ENCODE data around the gene GLB1L3. TPM values are rescaled to one million over a fixed set of nuclear protein-coding genes. Genes with fewer than 3 reads are reported as not detected.

GLB1L3 gene
- total RNA-seq, 1 donor from 2014 or later = 16.5 TPM

DNA sequence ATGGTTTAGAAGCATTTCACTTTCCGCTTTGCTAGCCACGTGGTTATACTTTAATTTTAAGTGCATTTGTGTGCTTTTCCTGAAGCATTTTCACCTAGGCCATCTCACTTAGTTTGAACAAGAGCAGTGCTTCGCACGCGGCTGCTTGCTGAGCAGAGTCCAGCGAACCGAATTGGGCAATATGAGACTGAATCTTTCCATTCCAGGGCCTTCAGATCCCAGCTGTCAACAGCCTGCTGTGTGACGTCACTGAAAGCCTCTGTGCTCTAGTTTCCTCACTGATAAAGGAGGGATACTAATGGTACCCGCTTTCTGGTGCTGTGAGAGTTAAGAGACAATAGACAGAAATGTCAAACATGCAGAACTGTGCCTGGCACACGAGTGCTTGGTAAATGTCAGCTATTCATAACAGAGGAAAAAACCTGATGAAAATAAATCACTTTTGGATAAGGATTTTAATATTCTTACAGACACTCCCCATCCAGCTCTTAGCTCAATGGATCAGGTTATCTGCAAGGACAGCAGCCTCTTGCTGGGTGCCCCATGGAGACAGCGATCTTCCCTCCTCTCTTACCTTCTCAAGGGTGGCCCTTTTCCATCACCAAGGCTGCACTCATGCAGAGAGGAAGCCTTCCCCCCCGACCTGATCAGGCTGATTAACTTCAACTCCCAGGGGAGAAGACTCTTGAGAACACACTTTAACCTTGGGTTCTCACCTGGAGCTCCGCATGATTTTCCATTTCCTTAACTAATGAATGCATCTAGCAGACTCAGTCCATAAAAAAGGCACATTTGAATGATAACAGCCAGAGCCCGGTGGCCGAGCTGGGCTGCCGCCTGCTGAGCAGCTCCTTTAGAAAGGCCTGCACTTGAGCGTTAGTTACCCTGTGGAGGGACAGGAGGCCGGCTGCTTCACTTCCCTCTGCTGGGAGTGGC, 3.5 kb upstream of the GLB1L3 start:
- Mint-ChIP-seq H3K4me1 (ENCODE audit: unreplicated experiment) (peaks cover 27% of the 10 kb centered on the region), H3K36me3 (ENCODE audit: low read depth, unreplicated experiment) (no peaks in the 10 kb centered on the region), H3K4me3 (ENCODE audit: unreplicated experiment) (no peak overlapping the region), H3K27me3 (ENCODE audit: unreplicated experiment) (peaks cover 13% of the 10 kb centered on the region), H3K27ac (ENCODE audit: unreplicated experiment) (no peak overlapping the region), H3K9me3 (ENCODE audit: unreplicated experiment) (no peaks in the 10 kb centered on the region)
- TF ChIP-seq, protein P1, sequence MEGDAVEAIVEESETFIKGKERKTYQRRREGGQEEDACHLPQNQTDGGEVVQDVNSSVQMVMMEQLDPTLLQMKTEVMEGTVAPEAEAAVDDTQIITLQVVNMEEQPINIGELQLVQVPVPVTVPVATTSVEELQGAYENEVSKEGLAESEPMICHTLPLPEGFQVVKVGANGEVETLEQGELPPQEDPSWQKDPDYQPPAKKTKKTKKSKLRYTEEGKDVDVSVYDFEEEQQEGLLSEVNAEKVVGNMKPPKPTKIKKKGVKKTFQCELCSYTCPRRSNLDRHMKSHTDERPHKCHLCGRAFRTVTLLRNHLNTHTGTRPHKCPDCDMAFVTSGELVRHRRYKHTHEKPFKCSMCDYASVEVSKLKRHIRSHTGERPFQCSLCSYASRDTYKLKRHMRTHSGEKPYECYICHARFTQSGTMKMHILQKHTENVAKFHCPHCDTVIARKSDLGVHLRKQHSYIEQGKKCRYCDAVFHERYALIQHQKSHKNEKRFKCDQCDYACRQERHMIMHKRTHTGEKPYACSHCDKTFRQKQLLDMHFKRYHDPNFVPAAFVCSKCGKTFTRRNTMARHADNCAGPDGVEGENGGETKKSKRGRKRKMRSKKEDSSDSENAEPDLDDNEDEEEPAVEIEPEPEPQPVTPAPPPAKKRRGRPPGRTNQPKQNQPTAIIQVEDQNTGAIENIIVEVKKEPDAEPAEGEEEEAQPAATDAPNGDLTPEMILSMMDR (IDR thresholded peaks at IDR 0.05; ENCODE audit: unreplicated experiment) = no peak
- no peak for DNase-seq (ENCODE audit: low spot score)

DNA sequence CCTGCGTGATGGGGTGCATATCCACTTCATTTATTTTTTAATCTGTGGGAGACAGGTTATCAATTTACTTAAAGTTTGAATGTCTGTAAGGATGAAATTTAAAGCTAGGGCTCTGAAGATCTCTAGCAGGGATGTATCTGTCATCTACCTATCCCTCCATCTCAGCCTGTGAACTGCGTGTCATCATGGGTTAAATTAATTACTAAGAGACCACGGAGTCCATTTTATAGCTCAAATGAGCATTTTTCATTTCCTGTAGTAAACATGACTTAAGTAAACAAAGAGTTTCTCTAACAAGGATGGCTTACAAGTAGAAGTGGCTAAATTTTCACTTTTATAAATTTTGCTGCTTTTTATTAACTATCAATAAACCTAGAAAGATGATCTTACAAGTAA, 2.9 kb upstream of the GLB1L3 start:
- Mint-ChIP-seq H3K9me3 (ENCODE audit: unreplicated experiment) (no peaks in the 10 kb centered on the region), H3K4me1 (ENCODE audit: unreplicated experiment) (peaks cover 20% of the 10 kb centered on the region), H3K4me3 (ENCODE audit: unreplicated experiment) (no peak overlapping the region), H3K36me3 (ENCODE audit: low read depth, unreplicated experiment) (no peaks in the 10 kb centered on the region), H3K27me3 (ENCODE audit: unreplicated experiment) (peaks cover 13% of the 10 kb centered on the region), H3K27ac (ENCODE audit: unreplicated experiment) (no peak overlapping the region)
- TF ChIP-seq, protein P1 (IDR thresholded peaks at IDR 0.05; ENCODE audit: unreplicated experiment) = no peak
- no peak for DNase-seq (ENCODE audit: low spot score)

DNA sequence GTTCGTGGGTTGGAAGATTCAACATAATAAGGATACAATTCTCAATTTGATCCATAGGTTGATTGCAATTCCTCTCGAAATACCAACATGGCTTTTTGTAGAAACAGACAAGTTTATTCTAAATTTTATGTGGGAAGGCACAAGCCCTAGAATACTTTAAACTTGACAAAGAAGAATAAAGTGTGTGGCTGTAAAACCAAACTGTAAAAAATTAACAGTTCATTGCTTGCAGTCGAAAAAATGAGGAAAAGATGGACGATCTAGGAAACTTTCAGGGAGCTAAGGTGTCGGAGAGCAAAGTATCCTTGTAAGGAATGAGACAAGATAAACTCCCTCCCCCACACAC, 1.0 kb upstream of the GLB1L3 start:
- Mint-ChIP-seq H3K36me3 (ENCODE audit: low read depth, unreplicated experiment) (no peaks in the 10 kb centered on the region), H3K27ac (ENCODE audit: unreplicated experiment) (peak overlapping the region; percentile 66), H3K4me1 (ENCODE audit: unreplicated experiment) (peaks cover 20% of the 10 kb centered on the region), H3K9me3 (ENCODE audit: unreplicated experiment) (no peaks in the 10 kb centered on the region), H3K27me3 (ENCODE audit: unreplicated experiment) (peaks cover 12% of the 10 kb centered on the region), H3K4me3 (ENCODE audit: unreplicated experiment) (peak overlapping the region; percentile 88)
- TF ChIP-seq, protein P1 (IDR thresholded peaks at IDR 0.05; ENCODE audit: unreplicated experiment) = no peak
- DNase-seq (ENCODE audit: low spot score) = no peak

DNA sequence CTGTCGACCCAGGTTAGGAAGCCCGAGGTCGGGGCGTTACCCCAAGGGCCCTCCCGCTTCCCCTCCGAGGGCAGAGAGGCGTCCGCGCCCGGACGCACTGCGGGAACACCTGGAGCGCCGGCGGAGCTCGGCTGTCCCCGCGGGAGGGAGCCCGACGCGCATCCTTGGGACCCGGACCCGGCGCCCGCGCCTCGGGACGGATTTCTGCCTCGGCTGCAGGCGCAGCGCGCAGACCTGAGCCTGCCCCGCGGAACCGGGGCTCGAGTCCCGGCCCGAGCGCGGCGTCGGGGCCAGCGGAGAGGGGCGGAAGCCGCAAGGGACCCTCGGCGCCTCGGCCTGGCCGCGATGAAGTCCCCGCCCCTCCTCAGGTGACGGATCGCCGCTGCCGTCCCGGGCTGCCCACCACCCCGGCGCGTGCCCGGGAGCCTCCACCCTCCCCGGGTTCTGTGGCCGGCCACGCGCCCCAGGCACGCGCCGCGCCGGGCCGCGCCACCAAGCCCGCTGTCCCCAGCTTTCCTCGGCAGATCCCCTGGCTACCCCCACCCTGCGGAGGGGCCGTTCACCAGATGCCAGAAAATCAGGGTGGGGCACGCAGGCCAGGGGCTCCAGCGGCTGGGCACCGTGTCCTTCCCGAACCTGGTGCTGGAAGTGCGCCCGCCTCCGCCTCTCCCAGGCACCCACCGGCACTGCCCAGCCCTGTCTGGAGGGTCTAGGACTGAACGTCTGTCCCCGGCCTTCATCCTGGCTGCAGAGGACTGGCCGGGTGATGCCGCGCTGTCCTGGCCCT, 410 bp downstream of the GLB1L3 start:
- peak; percentile 39 for DNase-seq (ENCODE audit: low spot score)
- Mint-ChIP-seq H3K27me3 (ENCODE audit: unreplicated experiment) (peaks cover 10% of the 10 kb centered on the region), H3K36me3 (ENCODE audit: low read depth, unreplicated experiment) (no peaks in the 10 kb centered on the region)

More for the DNA sequence above, 410 bp downstream of the GLB1L3 start:
- TF ChIP-seq, protein P1 (IDR thresholded peaks at IDR 0.05; ENCODE audit: unreplicated experiment) = no peak
- H3K27ac Mint-ChIP-seq (ENCODE audit: unreplicated experiment) = no peak overlapping the region
- peaks cover 20% of the 10 kb centered on the region for H3K4me1 Mint-ChIP-seq (ENCODE audit: unreplicated experiment)
- peak overlapping the region; percentile 93 for H3K4me3 Mint-ChIP-seq (ENCODE audit: unreplicated experiment)
- no peaks in the 10 kb centered on the region for H3K9me3 Mint-ChIP-seq (ENCODE audit: unreplicated experiment)

Data from endothelial cell (in vitro differentiated cells).